Stomach (tissue), 9 donors: Measurements from ENCODE around the gene PKNOX2. TPM values are rescaled to one million over a fixed set of nuclear protein-coding genes. Genes with fewer than 3 reads are reported as not detected.

Source experiments
- DNase-seq, 2 donors: peaks; one replicate each; pipeline versions ENCODE4 v3.0.0 to v3.0.0-alpha.2; 2013 to 2019
- H3K27ac ChIP-seq, 5 donors: fragments of 200-600 bp in 4 of 5; sonication (generic) in 4 of 5; one replicate each; pipeline ENCODE4 v1.5.1; 2013 to 2019; ENCODE audit warnings: mild to moderate bottlenecking in 1 of 5, moderate library complexity in 1 of 5
- H3K27me3 ChIP-seq, 3 donors: fragments of 200-600 bp; sonication (generic); one replicate each; pipeline ENCODE4 v1.5.1; 2017 to 2019; ENCODE audit warnings: mixed run types in 1 of 3
- H3K36me3 ChIP-seq, 4 donors: fragments of 200-600 bp; sonication (generic); 1 replicate in 3 of 4; 2 replicates in 1 of 4; pipeline ENCODE4 v1.5.1; 2016 to 2019
- H3K4me1 ChIP-seq, 4 donors: fragments of 200-600 bp; sonication (generic); one replicate each; pipeline ENCODE4 v1.5.1; 2016 to 2019
- H3K4me3 ChIP-seq, 4 donors: fragments of 200-600 bp; sonication (generic) in 3 of 4; one replicate each; pipeline ENCODE4 v1.5.1; 2016 to 2019; ENCODE audit warnings: mild to moderate bottlenecking in 1 of 4
- H3K9me3 ChIP-seq, 4 donors: fragments of 200-600 bp; sonication (generic); one replicate each; pipeline ENCODE4 v1.5.1; 2016 to 2019
- EP300 ChIP-seq: sonication (generic); formaldehyde crosslinking; IDR thresholded peaks from one replicate; pipeline ENCODE4 v1.6.1; 2017; ENCODE audit warnings: antibody characterized with exemption
- POLR2A ChIP-seq, 4 donors: fragments of 450-650 bp; IDR thresholded peaks; one replicate each; pipeline ENCODE4 v1.6.1; 2016; ENCODE audit warnings: antibody characterized with exemption in 4 of 4, control low read depth in 2 of 4, mild to moderate bottlenecking in 1 of 4, moderate library complexity in 1 of 4
- POLR2AphosphoS5 ChIP-seq, 3 donors: sonication (generic); formaldehyde crosslinking; IDR thresholded peaks; one replicate each; pipeline ENCODE4 v1.6.1; 2016; ENCODE audit warnings: antibody characterized with exemption in 3 of 3
- WGBS, 5 donors: extraction: QIAGEN DNeasy Blood & Tissue Kit in 3 of 5; methylation state at CpG; one replicate each; pipeline versions ENCODE4 v1.1.5 to v1.1.7; 2013 to 2018; 5-methylcytosine and 5-hydroxymethylcytosine counted together
- intact Hi-C: fragments of 100-400 bp; cut with DNase I; formaldehyde crosslinking; loops from one replicate; pipeline ENCODE4 v1.15.1; 2023; ENCODE audit warnings: low total_unique reads
- polyA plus RNA-seq, 3 donors: library from polyadenylated mRNA; stranded (reverse); fragments of 200-250 nt; gene quantifications; one replicate each; pipeline ENCODE4 v1.2.3, GENCODE V29; 2013
- total RNA-seq, 5 donors: library from RNA; depleted of rRNA; stranded (reverse); fragments of >200 nt; gene quantifications; one replicate each; pipeline versions ENCODE4 v1.1.0 to v1.2.3, GENCODE V29; 2014 to 2016
- TF ChIP-seq, protein P1 (sequence below), 7 experiments: fragments of 450-650 bp in 4 of 7; fragments of 200-600 bp in 3 of 7; sonication (generic) in 3 of 7; IDR thresholded peaks; one replicate each; pipeline ENCODE4 v1.5.1; 2016 to 2019; ENCODE audit warnings: antibody characterized with exemption in 7 of 7, control low read depth in 2 of 7, mild to moderate bottlenecking in 1 of 7
- donor health status: healthy with polysubstance abuse.
- donor health status: Bipolar disorder and iron deficiency.
- donor health status: healthy.

PKNOX2 gene
- total and polyA plus RNA-seq, 8 donors: 0.83 to 4.9 (median 2.3) TPM; not detected in 1

DNA sequence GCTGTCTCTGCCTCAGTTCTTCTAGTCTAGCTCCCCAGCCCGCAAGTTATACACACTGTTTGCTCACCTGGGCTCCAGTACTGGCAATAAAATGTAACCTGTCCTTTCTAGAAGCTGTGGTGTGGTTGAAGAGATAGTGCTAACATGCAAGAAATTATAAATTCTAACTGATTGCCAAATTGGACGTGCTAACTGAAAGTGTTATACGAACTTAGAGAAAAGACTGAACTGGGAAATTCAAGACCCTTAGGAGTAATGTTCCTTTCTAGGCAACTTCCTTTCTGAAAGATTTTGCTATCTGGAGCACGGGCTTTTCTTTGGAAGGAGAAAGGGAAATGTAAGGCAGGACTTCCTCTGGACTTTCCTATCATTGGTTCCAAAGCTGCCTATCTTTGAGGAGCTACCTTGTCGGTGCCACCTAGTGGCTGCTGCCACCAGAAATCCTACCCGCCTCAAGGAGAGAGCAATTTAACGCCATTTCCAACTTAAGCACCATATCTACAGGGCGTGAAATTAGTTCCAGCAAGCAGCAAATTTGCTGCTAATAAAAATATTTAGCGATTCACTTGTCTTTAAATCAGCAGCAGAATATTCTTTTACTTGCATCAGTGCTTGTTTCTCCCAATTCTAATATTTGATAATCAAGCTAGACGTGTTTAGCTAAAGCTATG is 40.5 kb upstream of the PKNOX2 start:
- Histone ChIP-seq H3K9me3 (no peaks in the 10 kb centered on the region), H3K27me3 (peaks cover 0 to 12% (median 10%) of the 10 kb centered on the region in 3 donors), H3K4me1 (peaks cover 0 to 12% (median 9%) of the 10 kb centered on the region in 4 donors), H3K36me3 (no peaks in the 10 kb centered on the region), H3K4me3 (peak overlapping the region in 2 of 4 donors; percentile 9 to 33), H3K27ac (peak overlapping the region; percentile 40 to 80 (median 52))
- WGBS, 5 donors: 47 to 65% (median 52%) methylated on average over 10 of the region's 10 CpGs
- DNase-seq: peak; percentile 67 to 74
- intact Hi-C loops: loop anchor here (10.0 kb wide), 1 partner anchor 169 kb away; the partner anchor contains the start of gene CCDC15
- TF ChIP-seq, protein P1, sequence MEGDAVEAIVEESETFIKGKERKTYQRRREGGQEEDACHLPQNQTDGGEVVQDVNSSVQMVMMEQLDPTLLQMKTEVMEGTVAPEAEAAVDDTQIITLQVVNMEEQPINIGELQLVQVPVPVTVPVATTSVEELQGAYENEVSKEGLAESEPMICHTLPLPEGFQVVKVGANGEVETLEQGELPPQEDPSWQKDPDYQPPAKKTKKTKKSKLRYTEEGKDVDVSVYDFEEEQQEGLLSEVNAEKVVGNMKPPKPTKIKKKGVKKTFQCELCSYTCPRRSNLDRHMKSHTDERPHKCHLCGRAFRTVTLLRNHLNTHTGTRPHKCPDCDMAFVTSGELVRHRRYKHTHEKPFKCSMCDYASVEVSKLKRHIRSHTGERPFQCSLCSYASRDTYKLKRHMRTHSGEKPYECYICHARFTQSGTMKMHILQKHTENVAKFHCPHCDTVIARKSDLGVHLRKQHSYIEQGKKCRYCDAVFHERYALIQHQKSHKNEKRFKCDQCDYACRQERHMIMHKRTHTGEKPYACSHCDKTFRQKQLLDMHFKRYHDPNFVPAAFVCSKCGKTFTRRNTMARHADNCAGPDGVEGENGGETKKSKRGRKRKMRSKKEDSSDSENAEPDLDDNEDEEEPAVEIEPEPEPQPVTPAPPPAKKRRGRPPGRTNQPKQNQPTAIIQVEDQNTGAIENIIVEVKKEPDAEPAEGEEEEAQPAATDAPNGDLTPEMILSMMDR (IDR thresholded peaks at IDR 0.05): peak in 5 of 7 experiments; percentile 19 to 65 (median 48)
- TF ChIP-seq POLR2A (IDR thresholded peaks at IDR 0.05): no peak
- no peak for TF ChIP-seq POLR2AphosphoS5 (IDR thresholded peaks at IDR 0.05)
- no peak for TF ChIP-seq EP300

DNA sequence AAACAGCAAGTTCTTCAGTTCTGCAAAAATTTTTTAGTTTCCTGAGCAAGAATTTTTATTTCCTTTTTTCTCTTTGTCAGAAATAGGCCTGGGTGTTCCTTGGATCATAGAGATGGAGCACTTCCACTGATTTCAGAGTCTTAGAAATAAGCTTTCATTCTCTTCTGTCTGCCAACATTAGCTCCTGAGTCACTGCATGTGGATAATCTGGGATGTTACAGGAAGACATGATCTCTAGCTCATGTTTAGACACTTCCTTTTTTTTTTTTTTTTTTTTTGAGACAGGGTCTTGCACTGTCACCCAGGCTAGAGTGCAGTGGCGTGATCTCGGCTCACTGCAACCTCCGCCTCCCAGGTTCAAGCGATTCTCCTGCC is 39.9 kb upstream of the PKNOX2 start:
- Histone ChIP-seq H3K9me3 (no peaks in the 10 kb centered on the region), H3K4me3 (no peak overlapping the region), H3K4me1 (peaks cover 0 to 12% (median 9%) of the 10 kb centered on the region in 4 donors), H3K27me3 (peaks cover 0 to 12% (median 10%) of the 10 kb centered on the region in 3 donors), H3K27ac (peak overlapping the region in 3 of 5 donors; percentile 40 to 69 (median 52)), H3K36me3 (no peaks in the 10 kb centered on the region)
- WGBS, 5 donors: 83 to 96% (median 90%) methylated on average over 4 of the region's 4 CpGs
- intact Hi-C loops: loop anchor here (10.0 kb wide), 1 partner anchor 170 kb away; the partner anchor contains the start of gene CCDC15
- no peak for DNase-seq
- TF ChIP-seq POLR2A (IDR thresholded peaks at IDR 0.05) (no peak), EP300 (no peak), POLR2AphosphoS5 (IDR thresholded peaks at IDR 0.05) (no peak)
- TF ChIP-seq, protein P1 (IDR thresholded peaks at IDR 0.05): no peak

DNA sequence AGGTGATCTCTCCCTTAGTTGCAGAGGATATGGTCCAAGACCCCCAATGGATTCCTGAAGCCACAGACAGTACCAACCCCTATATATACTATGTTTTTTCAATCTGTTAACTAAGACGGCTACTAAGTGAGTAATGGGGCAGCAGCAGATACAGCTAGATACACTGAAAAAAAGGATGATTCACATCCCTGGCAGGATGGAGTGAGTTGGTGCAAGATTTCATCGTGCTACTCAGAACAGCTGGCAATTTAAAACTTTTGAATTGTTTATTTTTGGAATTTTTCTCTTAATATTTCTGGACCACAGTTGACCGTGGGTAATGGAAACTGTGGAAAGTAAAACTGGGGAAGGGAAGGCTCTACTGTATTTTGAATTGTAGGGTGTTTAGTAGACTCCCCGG is 36.1 kb upstream of the PKNOX2 start:
- no peaks in the 10 kb centered on the region for H3K36me3 ChIP-seq
- TF ChIP-seq, protein P1 (IDR thresholded peaks at IDR 0.05): no peak
- TF ChIP-seq EP300 (no peak), POLR2A (IDR thresholded peaks at IDR 0.05) (no peak), POLR2AphosphoS5 (IDR thresholded peaks at IDR 0.05) (no peak)
- peaks cover 0 to 20% (median 10%) of the 10 kb centered on the region in 3 donors for H3K27me3 ChIP-seq
- 59 to 85% (median 75%) methylated on average over 4 of the region's 4 CpGs for WGBS, 5 donors
- no peak overlapping the region for H3K4me3 ChIP-seq
- intact Hi-C loops: loop anchor here (10.0 kb wide), 1 partner anchor 174 kb away; the partner anchor contains the start of gene CCDC15
- no peaks in the 10 kb centered on the region for H3K9me3 ChIP-seq
- no peak overlapping the region for H3K27ac ChIP-seq
- H3K4me1 ChIP-seq: peaks cover 0 to 10% (median 8%) of the 10 kb centered on the region in 4 donors
- no peak for DNase-seq

GRCh38 chr11:125129316-125129993 is 35.1 kb upstream of the PKNOX2 start:
- Histone ChIP-seq H3K4me3 (no peak overlapping the region), H3K36me3 (no peaks in the 10 kb centered on the region), H3K27me3 (peaks cover 0 to 21% (median 10%) of the 10 kb centered on the region in 3 donors), H3K4me1 (peaks cover 0 to under 1% (median under 1%) of the 10 kb centered on the region in 4 donors), H3K27ac (no peak overlapping the region), H3K9me3 (no peaks in the 10 kb centered on the region)
- no peak for TF ChIP-seq EP300
- TF ChIP-seq, protein P1 (IDR thresholded peaks at IDR 0.05): no peak
- no peak for TF ChIP-seq POLR2A (IDR thresholded peaks at IDR 0.05)
- no peak for TF ChIP-seq POLR2AphosphoS5 (IDR thresholded peaks at IDR 0.05)
- 65 to 71% (median 66%) methylated on average over 22 of the region's 22 CpGs for WGBS, 5 donors
- no peak for DNase-seq
- intact Hi-C loops: loop anchor here (10.0 kb wide), 1 partner anchor 175 kb away; the partner anchor contains the start of gene CCDC15
